Measurements from ENCODE around the gene MYH10. TPM values are rescaled to one million over a fixed set of nuclear protein-coding genes. Genes with fewer than 3 reads are reported as not detected.

Gene MYH10
- total and polyA plus RNA-seq, 9 donors, result 30.4 to 117 (median 75.5) TPM

DNA sequence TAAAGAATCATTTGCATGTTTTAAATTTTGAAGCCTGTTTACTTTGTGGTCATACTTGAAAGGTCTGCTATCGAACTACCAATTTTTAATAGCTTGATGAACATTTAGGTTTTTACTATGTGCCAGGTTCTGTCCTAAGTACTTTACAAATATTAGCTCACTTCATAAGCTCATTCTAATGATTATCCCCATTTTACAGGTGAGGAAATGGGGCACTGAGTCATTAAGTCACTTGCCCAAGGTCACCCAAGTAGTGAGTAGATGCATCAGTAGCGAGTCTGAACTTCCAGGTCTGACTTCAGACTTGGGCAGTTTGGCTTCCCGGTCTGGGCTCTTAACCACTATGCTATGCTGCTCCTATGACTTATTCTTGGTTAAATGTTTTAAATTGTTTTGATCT lies 190.8 kb downstream of the MYH10 start:
- 95 to 98% (median 97%) methylated on average over 3 of the region's 3 CpGs for WGBS, 3 donors
- H3K27me3 ChIP-seq, result no peaks in the 10 kb centered on the region

GRCh38 chr17:8438441-8438840 lies 192.1 kb downstream of the MYH10 start:
- WGBS, 3 donors, result 76 to 83% (median 79%) methylated on average over 5 of the region's 5 CpGs
- Histone ChIP-seq H3K9me3 (no peaks in the 10 kb centered on the region), H3K4me1 (ENCODE audit: insufficient read depth) (peaks cover 5% of the 10 kb centered on the region), H3K27ac (no peak overlapping the region), H3K36me3 (no peaks in the 10 kb centered on the region), H3K4me3 (no peak overlapping the region), H3K27me3 (no peaks in the 10 kb centered on the region)
- intact Hi-C loops (cut with DNase I), result no loop called here
- TF ChIP-seq CTCF (IDR thresholded peaks at IDR 0.05) (no peak), POLR2A (IDR thresholded peaks at IDR 0.05) (no peak), EP300 (IDR thresholded peaks at IDR 0.05) (no peak)
- no peak for DNase-seq

More for the DNA sequence above, 190.8 kb downstream of the MYH10 start:
- H3K27ac ChIP-seq, result no peak overlapping the region
- no peak overlapping the region for H3K4me3 ChIP-seq
- no peaks in the 10 kb centered on the region for H3K36me3 ChIP-seq
- H3K9me3 ChIP-seq, result no peaks in the 10 kb centered on the region
- no peak for DNase-seq
- intact Hi-C loops (cut with DNase I), result no loop called here
- TF ChIP-seq CTCF (IDR thresholded peaks at IDR 0.05) (no peak), POLR2A (IDR thresholded peaks at IDR 0.05) (no peak), EP300 (IDR thresholded peaks at IDR 0.05) (no peak)
- peaks cover 5% of the 10 kb centered on the region for H3K4me1 ChIP-seq (ENCODE audit: insufficient read depth)

GRCh38 chr17:8436844-8437171 lies 193.7 kb downstream of the MYH10 start:
- no peaks in the 10 kb centered on the region for H3K27me3 ChIP-seq
- peak overlapping the region; percentile 97 to 99 for H3K27ac ChIP-seq
- WGBS, 3 donors, result 10 to 13% (median 12%) methylated on average over 5 of the region's 5 CpGs
- H3K4me3 ChIP-seq, result peak overlapping the region; percentile 89
- intact Hi-C loops (cut with DNase I), result no loop called here
- DNase-seq, result no peak
- peaks cover 3% of the 10 kb centered on the region for H3K4me1 ChIP-seq (ENCODE audit: insufficient read depth)
- no peaks in the 10 kb centered on the region for H3K36me3 ChIP-seq
- no peaks in the 10 kb centered on the region for H3K9me3 ChIP-seq
- TF ChIP-seq EP300 (IDR thresholded peaks at IDR 0.05) (no peak), CTCF (IDR thresholded peaks at IDR 0.05) (no peak), POLR2A (IDR thresholded peaks at IDR 0.05) (no peak)

DNA sequence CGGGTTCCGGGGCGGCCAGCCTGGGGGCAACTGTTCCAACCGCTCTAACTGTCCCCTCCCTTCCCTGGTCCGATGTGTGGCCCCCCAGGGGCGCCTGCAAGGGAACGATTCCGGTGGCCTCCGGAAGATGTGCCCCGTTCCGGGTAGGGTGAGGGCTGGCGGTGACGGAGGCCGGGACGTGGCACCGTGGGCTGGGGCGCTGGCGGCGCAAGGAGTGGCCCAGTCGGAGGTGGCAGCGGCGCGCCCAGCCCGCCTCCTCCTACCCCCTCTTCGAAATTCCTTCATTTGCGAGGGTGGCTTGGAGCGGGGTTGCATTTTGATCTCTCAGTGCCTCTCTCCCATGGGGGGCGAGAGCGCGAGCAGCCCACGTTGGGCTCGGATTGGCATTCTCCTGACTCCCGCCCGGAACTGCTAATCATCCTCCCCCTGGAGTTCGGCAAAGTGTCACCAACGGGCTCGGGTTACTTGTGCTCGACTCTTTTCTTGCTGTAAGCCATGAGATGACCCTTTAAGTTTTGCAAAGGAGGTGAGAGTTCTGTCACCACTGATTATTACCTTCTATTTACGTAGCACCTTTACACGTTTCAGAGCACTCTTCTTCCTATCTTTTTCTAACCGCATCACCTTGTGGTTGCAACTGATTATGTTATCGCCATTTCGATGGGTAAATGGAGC lies 194.2 kb downstream of the MYH10 start:
- H3K9me3 ChIP-seq, result no peaks in the 10 kb centered on the region
- no peaks in the 10 kb centered on the region for H3K27me3 ChIP-seq
- TF ChIP-seq CTCF (IDR thresholded peaks at IDR 0.05), result no peak
- no peak for TF ChIP-seq POLR2A (IDR thresholded peaks at IDR 0.05)
- no peak for TF ChIP-seq EP300 (IDR thresholded peaks at IDR 0.05)
- intact Hi-C loops (cut with DNase I), result no loop called here
- peaks cover 2% of the 10 kb centered on the region for H3K4me1 ChIP-seq (ENCODE audit: insufficient read depth)
- 0 to 1% (median 1%) methylated on average over 37 to 43 of the region's 43 CpGs for WGBS, 3 donors
- no peaks in the 10 kb centered on the region for H3K36me3 ChIP-seq
- H3K4me3 ChIP-seq, result peak overlapping the region; percentile 89
- peak in 4 of 5 donors; percentile 50 to 77 (median 67) for DNase-seq
- peak overlapping the region; percentile 97 to 99 for H3K27ac ChIP-seq

Measured in ovary (tissue), 9 donors.